Measurements from ENCODE around the gene KHSRP.

KHSRP gene

DNA sequence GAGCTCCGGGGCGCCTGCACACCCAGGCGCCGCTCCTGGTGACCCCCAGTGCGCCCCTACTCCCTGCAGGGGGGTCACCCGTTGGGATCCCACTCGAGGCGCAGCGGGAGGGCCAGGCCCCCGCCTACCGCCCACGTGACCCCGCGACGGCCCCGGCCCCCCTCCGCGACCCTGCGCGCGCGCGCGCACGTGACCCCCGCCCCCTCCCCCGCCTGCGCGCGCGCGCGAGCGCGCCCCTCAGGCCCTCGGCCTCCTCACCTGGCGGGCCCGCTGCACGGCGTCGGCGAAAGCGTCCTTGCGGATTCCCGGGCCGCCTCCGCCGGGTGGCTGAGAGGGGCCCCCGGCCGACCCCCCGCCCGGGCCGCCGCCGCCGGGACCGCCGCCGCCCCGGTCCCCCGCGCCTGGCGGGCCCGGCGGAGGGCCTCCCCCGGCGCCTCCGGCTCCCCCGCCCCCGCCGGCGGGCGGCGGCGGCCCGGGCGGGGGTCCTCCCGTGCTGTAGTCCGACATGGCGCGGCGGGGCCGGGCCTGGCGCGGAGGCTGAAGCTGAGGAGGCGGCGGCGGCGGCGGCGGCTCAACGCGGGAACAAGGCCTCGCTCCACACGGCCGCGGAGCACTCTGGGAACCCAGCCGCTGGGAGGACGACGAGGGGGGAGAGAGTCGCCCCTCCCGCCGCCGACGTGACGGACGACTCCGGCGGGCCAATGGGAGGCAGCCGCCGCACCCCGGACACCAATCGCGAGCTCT, at the start of gene KHSRP:
Gene KHSRP (minus strand): TSS at position 617 of the 744 bp plus-strand sequence. CDS start 110 bp downstream, at position 507.
- peak within 1 kb of the TSS; percentile 86 for H3K27ac ChIP-seq
- peak; percentile 75; the same call in 1 of the 2 replicates for TF ChIP-seq POLR2AphosphoS5 (IDR thresholded peaks at IDR 0.05; ENCODE audit: borderline replicate concordance, low read depth, low read length)
- TF ChIP-seq EZH2 (IDR thresholded peaks at IDR 0.05) = no peak
- peaks cover 37% of the 10 kb centered on the region for H3K36me3 ChIP-seq (ENCODE audit: insufficient read depth, low read length)
- no peak for DNase-seq (ENCODE audit: low read depth, low spot score)
- no peaks in the 10 kb centered on the region for H3K9me3 ChIP-seq (ENCODE audit: low read depth, low read length)
- H3K9ac ChIP-seq (ENCODE audit: insufficient read length) = peak within 1 kb of the TSS; percentile 94
- H3K4me3 ChIP-seq = peak within 1 kb of the TSS; percentile 96

GRCh38 chr19:6473647-6474046, 49.0 kb upstream of the KHSRP start:
- no peak for DNase-seq (ENCODE audit: low read depth, low spot score)
- no peak overlapping the region for H3K4me3 ChIP-seq
- TF ChIP-seq FOXP2 (optimal IDR thresholded peaks at IDR 0.05; ENCODE audit: control extremely low read depth, extremely low read length, insufficient read depth) = no peak
- TF ChIP-seq EZH2 (IDR thresholded peaks at IDR 0.05) = no peak
- no peak for TF ChIP-seq POLR2AphosphoS5 (IDR thresholded peaks at IDR 0.05; ENCODE audit: borderline replicate concordance, low read depth, low read length)
- no peaks in the 10 kb centered on the region for H3K9me3 ChIP-seq (ENCODE audit: low read depth, low read length)
- H3K9ac ChIP-seq (ENCODE audit: insufficient read length) = no peak overlapping the region
- H3K36me3 ChIP-seq (ENCODE audit: insufficient read depth, low read length) = no peaks in the 10 kb centered on the region
- no peak overlapping the region for H3K27ac ChIP-seq

DNA sequence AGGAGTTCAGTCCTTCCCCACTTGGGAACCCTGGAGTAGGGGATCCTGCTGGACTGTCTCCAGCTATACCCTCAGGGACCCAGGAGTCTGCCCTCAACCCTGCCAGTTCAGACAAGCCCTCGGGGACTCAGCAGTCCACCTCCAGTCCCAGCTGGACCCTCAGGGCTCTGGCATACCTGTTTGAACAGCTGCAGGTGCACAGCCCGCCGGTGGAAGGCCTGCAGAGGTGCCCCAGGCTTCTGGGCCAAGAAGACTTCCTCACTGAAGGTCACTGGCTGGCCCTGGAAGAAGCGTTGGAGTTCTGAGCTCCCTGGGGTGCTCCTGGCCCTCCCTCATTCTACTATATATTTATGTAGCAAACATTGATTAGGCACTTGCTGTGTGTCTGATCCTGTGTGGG, 48.1 kb upstream of the KHSRP start:
- Histone ChIP-seq H3K9me3 (ENCODE audit: low read depth, low read length) (no peaks in the 10 kb centered on the region), H3K36me3 (ENCODE audit: insufficient read depth, low read length) (no peaks in the 10 kb centered on the region), H3K9ac (ENCODE audit: insufficient read length) (no peak overlapping the region), H3K27ac (no peak overlapping the region), H3K4me3 (no peak overlapping the region)
- TF ChIP-seq EZH2 (IDR thresholded peaks at IDR 0.05) (no peak), POLR2AphosphoS5 (IDR thresholded peaks at IDR 0.05; ENCODE audit: borderline replicate concordance, low read depth, low read length) (no peak), FOXP2 (optimal IDR thresholded peaks at IDR 0.05; ENCODE audit: control extremely low read depth, extremely low read length, insufficient read depth) (no peak)
- no peak for DNase-seq (ENCODE audit: low read depth, low spot score)

DNA sequence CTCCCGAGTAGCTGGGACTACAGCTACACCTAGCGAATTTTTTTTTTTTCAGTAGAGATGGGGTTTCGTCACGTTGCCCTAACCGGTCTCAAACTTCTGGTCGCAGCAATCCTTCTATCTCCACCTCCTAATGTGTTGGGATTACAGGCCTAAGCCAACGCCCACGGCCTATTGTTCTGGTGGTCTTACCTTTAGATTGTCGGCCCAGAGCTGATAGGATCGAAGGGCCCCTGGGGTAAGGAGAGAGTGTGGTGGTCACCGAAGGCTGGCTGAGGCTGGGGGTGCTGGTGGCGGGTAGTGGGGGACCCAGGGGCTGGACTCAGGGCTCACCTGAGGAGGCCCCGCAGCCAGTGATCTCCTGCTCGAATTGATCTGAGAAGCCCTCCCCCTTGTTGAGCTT, 46.5 kb upstream of the KHSRP start:
- H3K9ac ChIP-seq (ENCODE audit: insufficient read length) = no peak overlapping the region
- no peaks in the 10 kb centered on the region for H3K36me3 ChIP-seq (ENCODE audit: insufficient read depth, low read length)
- DNase-seq (ENCODE audit: low read depth, low spot score) = no peak

GRCh38 chr19:6470173-6470572, 45.6 kb upstream of the KHSRP start:
- Histone ChIP-seq H3K36me3 (ENCODE audit: insufficient read depth, low read length) (no peaks in the 10 kb centered on the region), H3K4me3 (no peak overlapping the region), H3K27ac (no peak overlapping the region), H3K9me3 (ENCODE audit: low read depth, low read length) (no peaks in the 10 kb centered on the region), H3K9ac (ENCODE audit: insufficient read length) (no peak overlapping the region)
- TF ChIP-seq FOXP2 (optimal IDR thresholded peaks at IDR 0.05; ENCODE audit: control extremely low read depth, extremely low read length, insufficient read depth) (no peak), EZH2 (IDR thresholded peaks at IDR 0.05) (no peak), POLR2AphosphoS5 (IDR thresholded peaks at IDR 0.05; ENCODE audit: borderline replicate concordance, low read depth, low read length) (no peak)
- DNase-seq (ENCODE audit: low read depth, low spot score) = no peak

More for the DNA sequence above, 46.5 kb upstream of the KHSRP start:
- TF ChIP-seq EZH2 (IDR thresholded peaks at IDR 0.05) = no peak
- no peak for TF ChIP-seq POLR2AphosphoS5 (IDR thresholded peaks at IDR 0.05; ENCODE audit: borderline replicate concordance, low read depth, low read length)
- no peak for TF ChIP-seq FOXP2 (optimal IDR thresholded peaks at IDR 0.05; ENCODE audit: control extremely low read depth, extremely low read length, insufficient read depth)
- Histone ChIP-seq H3K4me3 (no peak overlapping the region), H3K9me3 (ENCODE audit: low read depth, low read length) (no peaks in the 10 kb centered on the region), H3K27ac (no peak overlapping the region)

GRCh38 chr19:6467384-6467783, 42.8 kb upstream of the KHSRP start:
- DNase-seq (ENCODE audit: low read depth, low spot score) = no peak
- H3K36me3 ChIP-seq (ENCODE audit: insufficient read depth, low read length) = no peaks in the 10 kb centered on the region
- no peak overlapping the region for H3K4me3 ChIP-seq
- no peaks in the 10 kb centered on the region for H3K9me3 ChIP-seq (ENCODE audit: low read depth, low read length)
- H3K27ac ChIP-seq = no peak overlapping the region
- TF ChIP-seq POLR2AphosphoS5 (IDR thresholded peaks at IDR 0.05; ENCODE audit: borderline replicate concordance, low read depth, low read length) (no peak), EZH2 (IDR thresholded peaks at IDR 0.05) (no peak), FOXP2 (optimal IDR thresholded peaks at IDR 0.05; ENCODE audit: control extremely low read depth, extremely low read length, insufficient read depth) (no peak)
- H3K9ac ChIP-seq (ENCODE audit: insufficient read length) = no peak overlapping the region

GRCh38 chr19:6466526-6467248, 42.1 kb upstream of the KHSRP start:
- no peaks in the 10 kb centered on the region for H3K36me3 ChIP-seq (ENCODE audit: insufficient read depth, low read length)
- no peak overlapping the region for H3K27ac ChIP-seq
- TF ChIP-seq EZH2 (IDR thresholded peaks at IDR 0.05) (no peak), FOXP2 (optimal IDR thresholded peaks at IDR 0.05; ENCODE audit: control extremely low read depth, extremely low read length, insufficient read depth) (no peak), POLR2AphosphoS5 (IDR thresholded peaks at IDR 0.05; ENCODE audit: borderline replicate concordance, low read depth, low read length) (no peak)
- H3K4me3 ChIP-seq = no peak overlapping the region
- H3K9ac ChIP-seq (ENCODE audit: insufficient read length) = no peak overlapping the region
- DNase-seq (ENCODE audit: low read depth, low spot score) = no peak
- H3K9me3 ChIP-seq (ENCODE audit: low read depth, low read length) = no peaks in the 10 kb centered on the region

DNA sequence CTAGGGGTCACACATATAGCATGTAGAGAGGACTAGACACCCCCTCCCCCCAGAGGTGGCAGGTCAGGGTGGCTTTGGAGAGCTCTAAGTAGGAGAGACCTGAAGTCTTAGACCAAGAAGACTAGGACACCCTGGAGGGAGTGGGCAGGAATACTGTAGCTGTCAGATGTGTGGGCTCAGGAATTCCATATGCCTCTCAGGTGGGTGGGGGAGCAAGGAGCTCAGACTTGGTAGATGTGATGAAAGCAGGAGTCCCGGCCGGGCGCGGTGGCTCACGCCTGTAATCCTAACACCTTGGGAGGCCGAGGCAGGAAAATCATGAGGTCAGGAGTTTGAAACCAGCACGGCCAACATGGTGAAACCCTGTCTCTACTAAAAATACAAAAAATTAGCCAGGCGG, 41.1 kb upstream of the KHSRP start:
- DNase-seq (ENCODE audit: low read depth, low spot score) = no peak
- H3K9ac ChIP-seq (ENCODE audit: insufficient read length) = no peak overlapping the region
- TF ChIP-seq POLR2AphosphoS5 (IDR thresholded peaks at IDR 0.05; ENCODE audit: borderline replicate concordance, low read depth, low read length) = no peak
- TF ChIP-seq EZH2 (IDR thresholded peaks at IDR 0.05) = no peak
- TF ChIP-seq FOXP2 (optimal IDR thresholded peaks at IDR 0.05; ENCODE audit: control extremely low read depth, extremely low read length, insufficient read depth) = no peak
- H3K4me3 ChIP-seq = no peak overlapping the region
- no peaks in the 10 kb centered on the region for H3K36me3 ChIP-seq (ENCODE audit: insufficient read depth, low read length)
- H3K27ac ChIP-seq = no peak overlapping the region
- H3K9me3 ChIP-seq (ENCODE audit: low read depth, low read length) = no peaks in the 10 kb centered on the region
